Measurements from ENCODE around the gene UNC13B. TPM values are rescaled to one million over a fixed set of nuclear protein-coding genes. Genes with fewer than 3 reads are reported as not detected.

The UNC13B gene
- total and polyA plus RNA-seq, 4 donors: 8.0 to 33.7 (median 30.3) TPM

DNA sequence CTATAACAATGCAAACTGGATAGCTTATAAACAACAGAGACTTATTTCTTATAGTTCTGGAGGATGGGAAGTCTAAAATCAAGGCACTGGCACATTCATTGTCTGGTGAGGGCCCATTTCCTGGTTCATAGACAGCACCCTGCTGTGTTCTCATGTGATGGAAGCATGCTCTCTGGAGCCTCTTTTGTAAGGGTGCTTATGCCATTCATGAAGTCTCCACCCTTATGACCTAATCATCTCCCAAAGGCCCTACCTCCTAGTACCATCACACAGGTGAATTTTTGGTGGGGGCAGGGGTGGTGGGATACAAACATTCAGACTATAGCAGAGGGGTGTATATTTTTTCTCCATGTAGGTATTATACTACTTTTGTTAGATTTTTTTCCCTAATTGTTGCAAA is 92.4 kb downstream of the UNC13B start:
- ATAC-seq (ENCODE audit: low FRiP score): no peak
- DNase-seq: no peak
- H3K9me3 ChIP-seq (ENCODE audit: control insufficient read depth, low read length): no peaks in the 10 kb centered on the region
- H3K4me3 ChIP-seq (ENCODE audit: low read length in 2 of 2): no peak overlapping the region
- no peaks in the 10 kb centered on the region for H3K27me3 ChIP-seq (ENCODE audit: control insufficient read depth in 1 of 2, insufficient read depth in 2 of 2, low read length in 1 of 2)
- intact Hi-C loops (cut with DNase I): no loop called here
- no peaks in the 10 kb centered on the region for H3K36me3 ChIP-seq (ENCODE audit: control insufficient read depth in 1 of 2, insufficient read depth in 2 of 2, low read length in 1 of 2)
- no peak overlapping the region for H3K27ac ChIP-seq (ENCODE audit: low read depth in 1 of 2, low read length in 2 of 2)
- H3K4me1 ChIP-seq (ENCODE audit: control insufficient read depth in 1 of 2, insufficient read depth in 2 of 2, low read length in 2 of 2): no peaks in the 10 kb centered on the region

DNA sequence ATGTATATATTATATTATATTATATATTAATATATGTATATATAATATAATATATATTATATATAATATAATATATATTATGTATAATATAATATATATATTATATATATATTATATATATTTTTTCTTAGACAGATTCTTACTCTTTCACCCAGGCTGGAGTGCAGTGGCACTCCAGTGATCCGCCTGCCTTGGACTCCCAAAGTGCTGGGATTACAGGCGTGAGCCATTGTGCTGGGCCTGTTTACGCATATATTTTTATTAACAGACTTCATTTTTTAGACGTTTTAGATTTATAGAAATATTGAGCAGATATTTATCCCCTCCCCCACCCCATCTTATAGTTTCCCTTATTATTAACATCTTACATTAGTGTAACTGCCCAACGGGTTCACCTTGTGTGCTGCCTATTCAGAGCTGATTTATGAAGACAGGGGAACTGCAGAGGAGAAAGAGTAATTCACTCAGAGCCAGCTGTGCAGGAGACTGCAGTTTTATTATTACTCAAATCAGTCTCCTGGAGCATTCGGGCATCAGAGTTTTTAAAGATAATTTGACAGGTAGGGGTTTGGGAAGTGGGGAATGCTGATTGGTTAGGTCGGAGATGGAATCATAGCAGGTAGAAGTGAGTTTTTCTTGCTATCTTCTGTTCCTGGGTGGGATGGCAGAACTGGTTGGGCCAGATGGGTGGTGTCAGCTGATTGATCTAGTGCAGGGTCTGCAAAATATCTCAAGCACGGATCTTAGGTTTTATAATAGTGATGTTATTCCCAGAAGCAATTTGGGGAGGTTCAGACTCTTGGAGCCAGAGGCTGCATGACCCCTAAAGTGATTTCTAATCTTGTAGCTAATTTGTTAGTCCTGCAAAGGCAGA is 93.4 kb downstream of the UNC13B start:
- Histone ChIP-seq H3K27ac (ENCODE audit: low read depth in 1 of 2, low read length in 2 of 2) (no peak overlapping the region), H3K27me3 (ENCODE audit: control insufficient read depth in 1 of 2, insufficient read depth in 2 of 2, low read length in 1 of 2) (no peaks in the 10 kb centered on the region), H3K9me3 (ENCODE audit: control insufficient read depth, low read length) (no peaks in the 10 kb centered on the region), H3K4me1 (ENCODE audit: control insufficient read depth in 1 of 2, insufficient read depth in 2 of 2, low read length in 2 of 2) (no peaks in the 10 kb centered on the region), H3K4me3 (ENCODE audit: low read length in 2 of 2) (no peak overlapping the region), H3K36me3 (ENCODE audit: control insufficient read depth in 1 of 2, insufficient read depth in 2 of 2, low read length in 1 of 2) (no peaks in the 10 kb centered on the region)
- ATAC-seq (ENCODE audit: low FRiP score) (no peak), DNase-seq (no peak)
- 74 to 79% methylated on average over 8 of the region's 8 CpGs for WGBS, 2 donors
- intact Hi-C loops (cut with DNase I): loop anchor here in 1 of 2 donors (5.0 kb wide), 2 partner anchors 138 to 217 kb away; partner anchors contain the start of gene ATOSB

DNA sequence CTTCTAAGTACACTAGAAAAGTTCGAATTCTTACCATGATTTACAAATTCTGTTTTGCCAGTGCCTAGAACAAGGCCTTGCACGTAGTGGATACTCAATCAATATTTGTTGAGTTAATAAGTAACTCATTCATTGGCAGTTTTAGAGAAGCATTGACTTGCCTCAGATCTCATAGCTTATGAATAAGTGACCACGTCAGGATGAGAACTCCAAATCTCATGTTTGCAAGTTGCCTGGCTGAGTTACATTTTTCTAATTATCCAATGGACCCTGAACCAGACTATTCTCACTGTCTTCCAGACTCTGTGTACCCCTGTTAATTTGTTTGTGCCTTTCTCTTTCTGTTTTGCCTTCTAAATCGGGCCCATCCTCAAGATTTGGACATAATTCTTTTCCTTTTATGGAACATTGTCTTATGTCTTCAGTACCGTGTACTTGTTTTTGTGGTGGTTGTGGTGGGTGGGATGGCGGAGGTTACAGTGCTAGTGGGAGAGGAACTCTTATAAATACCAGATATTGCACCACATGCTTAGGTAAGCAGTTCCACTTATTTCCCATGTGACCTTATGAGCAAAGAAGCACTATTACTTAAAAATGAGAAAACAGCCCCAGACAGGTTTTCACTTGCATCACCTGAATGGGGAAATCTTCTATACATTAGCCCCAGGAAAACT is 96.3 kb downstream of the UNC13B start:
- H3K27ac ChIP-seq (ENCODE audit: low read depth in 1 of 2, low read length in 2 of 2): no peak overlapping the region
- H3K27me3 ChIP-seq (ENCODE audit: control insufficient read depth in 1 of 2, insufficient read depth in 2 of 2, low read length in 1 of 2): no peaks in the 10 kb centered on the region
- intact Hi-C loops (cut with DNase I): loop anchor here (2.0 to 5.0 kb wide), 3 partner anchors 141 to 214 kb away; partner anchors contain the start of gene ATOSB (in 1 of the 2)
- no peak overlapping the region for H3K4me3 ChIP-seq (ENCODE audit: low read length in 2 of 2)
- DNase-seq: no peak
- 87 to 90% methylated on average over 6 of the region's 6 CpGs for WGBS, 2 donors
- ATAC-seq (ENCODE audit: low FRiP score): no peak
- H3K9me3 ChIP-seq (ENCODE audit: control insufficient read depth, low read length): no peaks in the 10 kb centered on the region
- no peaks in the 10 kb centered on the region for H3K4me1 ChIP-seq (ENCODE audit: control insufficient read depth in 1 of 2, insufficient read depth in 2 of 2, low read length in 2 of 2)
- no peaks in the 10 kb centered on the region for H3K36me3 ChIP-seq (ENCODE audit: control insufficient read depth in 1 of 2, insufficient read depth in 2 of 2, low read length in 1 of 2)

DNA sequence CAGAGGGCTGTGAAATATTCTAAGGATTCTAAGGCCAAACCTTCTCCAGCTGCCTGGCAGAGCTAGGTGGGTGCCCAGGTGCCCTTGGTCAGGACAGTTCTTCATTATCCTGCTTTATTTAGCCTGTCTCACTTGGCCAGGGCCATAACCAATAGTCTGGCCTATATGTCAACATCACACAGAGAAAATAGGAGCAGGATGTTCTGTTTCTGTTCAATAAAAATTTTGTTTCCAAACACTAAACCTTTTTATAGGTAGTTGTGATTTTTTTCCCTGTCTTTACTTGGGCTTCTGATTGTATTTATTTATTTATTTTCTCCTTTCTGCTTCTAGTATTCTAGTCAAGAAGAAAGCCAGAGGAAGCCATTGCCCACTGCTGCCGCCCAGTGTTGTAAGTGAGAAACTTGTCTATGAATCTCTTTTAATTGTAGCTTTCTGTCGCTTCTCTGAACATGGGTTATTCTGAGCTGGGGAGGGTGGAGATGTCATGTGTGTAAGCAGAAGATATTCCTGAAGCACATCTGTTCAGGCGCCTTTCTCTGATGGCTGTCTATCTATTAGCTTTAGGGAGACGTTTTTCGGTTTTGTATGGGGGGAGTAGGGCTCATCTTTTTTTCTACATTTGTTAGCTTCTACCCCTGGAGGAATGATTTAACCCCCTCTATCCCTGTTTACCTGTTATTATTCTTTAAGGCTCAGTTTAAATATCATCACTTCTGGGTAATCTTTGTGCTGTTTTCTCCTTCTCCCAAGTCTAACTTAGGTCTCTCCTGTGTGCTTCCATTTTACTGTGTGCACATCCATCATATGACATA is 97.1 kb downstream of the UNC13B start:
- no peaks in the 10 kb centered on the region for H3K9me3 ChIP-seq (ENCODE audit: control insufficient read depth, low read length)
- H3K27me3 ChIP-seq (ENCODE audit: control insufficient read depth in 1 of 2, insufficient read depth in 2 of 2, low read length in 1 of 2): no peaks in the 10 kb centered on the region
- ATAC-seq (ENCODE audit: low FRiP score): peak; percentile 73
- intact Hi-C loops (cut with DNase I): loop anchor here (2.0 to 5.0 kb wide), 3 partner anchors 142 to 213 kb away; partner anchors contain the start of gene ATOSB (in 1 of the 2)
- no peak overlapping the region for H3K27ac ChIP-seq (ENCODE audit: low read depth in 1 of 2, low read length in 2 of 2)
- no peak overlapping the region for H3K4me3 ChIP-seq (ENCODE audit: low read length in 2 of 2)
- WGBS, 2 donors: 13 to 17% methylated on average over 5 of the region's 5 CpGs
- peak; percentile 77 to 79 for DNase-seq
- no peaks in the 10 kb centered on the region for H3K36me3 ChIP-seq (ENCODE audit: control insufficient read depth in 1 of 2, insufficient read depth in 2 of 2, low read length in 1 of 2)
- H3K4me1 ChIP-seq (ENCODE audit: control insufficient read depth in 1 of 2, insufficient read depth in 2 of 2, low read length in 2 of 2): no peaks in the 10 kb centered on the region

DNA sequence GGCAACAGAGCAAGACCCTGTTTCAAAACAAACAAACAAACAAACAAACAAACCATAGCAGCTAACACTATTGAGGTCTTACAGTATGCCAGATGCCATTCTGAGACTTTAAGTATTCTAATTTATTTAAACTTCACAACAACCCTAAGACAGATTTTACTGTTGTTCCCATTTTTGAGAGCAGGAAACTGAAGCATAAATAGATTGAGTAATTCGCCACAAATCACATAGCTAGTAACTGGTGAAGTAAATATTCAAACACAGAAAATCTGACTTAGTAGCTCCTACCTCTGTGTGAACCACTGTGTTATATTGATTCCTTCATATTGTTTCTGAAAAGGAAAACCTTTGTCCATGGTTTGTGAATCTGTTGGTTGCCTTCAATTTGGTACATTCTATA is 98.4 kb downstream of the UNC13B start:
- no peaks in the 10 kb centered on the region for H3K4me1 ChIP-seq (ENCODE audit: control insufficient read depth in 1 of 2, insufficient read depth in 2 of 2, low read length in 2 of 2)
- 88 to 91% methylated on average over 1 of the region's 1 CpG for WGBS, 2 donors
- H3K9me3 ChIP-seq (ENCODE audit: control insufficient read depth, low read length): no peaks in the 10 kb centered on the region
- no peak for ATAC-seq (ENCODE audit: low FRiP score)
- no peaks in the 10 kb centered on the region for H3K36me3 ChIP-seq (ENCODE audit: control insufficient read depth in 1 of 2, insufficient read depth in 2 of 2, low read length in 1 of 2)
- H3K27ac ChIP-seq (ENCODE audit: low read depth in 1 of 2, low read length in 2 of 2): no peak overlapping the region
- DNase-seq: no peak
- H3K27me3 ChIP-seq (ENCODE audit: control insufficient read depth in 1 of 2, insufficient read depth in 2 of 2, low read length in 1 of 2): no peaks in the 10 kb centered on the region
- H3K4me3 ChIP-seq (ENCODE audit: low read length in 2 of 2): no peak overlapping the region
- intact Hi-C loops (cut with DNase I): no loop called here

DNA sequence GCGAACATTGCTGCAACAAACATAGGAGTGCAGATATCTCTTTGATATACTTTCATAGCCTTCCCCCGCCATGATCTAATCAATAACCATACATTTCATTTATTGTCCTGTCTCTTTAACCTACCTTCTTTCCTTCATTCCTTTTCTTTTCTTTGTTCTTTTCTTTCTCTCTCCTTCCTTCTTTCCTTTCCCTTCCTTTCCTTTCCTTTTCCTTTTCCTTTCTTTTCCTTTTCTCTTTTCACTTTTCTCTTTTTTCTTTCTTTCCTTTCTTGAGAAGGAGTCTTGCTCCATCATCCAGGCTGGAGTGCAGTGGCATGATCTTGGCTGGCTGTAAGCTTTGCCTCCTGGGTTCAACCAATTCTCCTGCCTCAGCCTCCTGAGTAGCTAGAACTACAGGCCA is 100.3 kb downstream of the UNC13B start:
- ATAC-seq (ENCODE audit: low FRiP score) (no peak), DNase-seq (no peak)
- Histone ChIP-seq H3K36me3 (ENCODE audit: control insufficient read depth in 1 of 2, insufficient read depth in 2 of 2, low read length in 1 of 2) (no peaks in the 10 kb centered on the region), H3K9me3 (ENCODE audit: control insufficient read depth, low read length) (no peaks in the 10 kb centered on the region), H3K4me1 (ENCODE audit: control insufficient read depth in 1 of 2, insufficient read depth in 2 of 2, low read length in 2 of 2) (no peaks in the 10 kb centered on the region), H3K27ac (ENCODE audit: low read depth in 1 of 2, low read length in 2 of 2) (no peak overlapping the region), H3K27me3 (ENCODE audit: control insufficient read depth in 1 of 2, insufficient read depth in 2 of 2, low read length in 1 of 2) (no peaks in the 10 kb centered on the region), H3K4me3 (ENCODE audit: low read length in 2 of 2) (no peak overlapping the region)
- intact Hi-C loops (cut with DNase I): no loop called here
- 95% methylated on average over 2 of the region's 2 CpGs for WGBS, 2 donors

DNA sequence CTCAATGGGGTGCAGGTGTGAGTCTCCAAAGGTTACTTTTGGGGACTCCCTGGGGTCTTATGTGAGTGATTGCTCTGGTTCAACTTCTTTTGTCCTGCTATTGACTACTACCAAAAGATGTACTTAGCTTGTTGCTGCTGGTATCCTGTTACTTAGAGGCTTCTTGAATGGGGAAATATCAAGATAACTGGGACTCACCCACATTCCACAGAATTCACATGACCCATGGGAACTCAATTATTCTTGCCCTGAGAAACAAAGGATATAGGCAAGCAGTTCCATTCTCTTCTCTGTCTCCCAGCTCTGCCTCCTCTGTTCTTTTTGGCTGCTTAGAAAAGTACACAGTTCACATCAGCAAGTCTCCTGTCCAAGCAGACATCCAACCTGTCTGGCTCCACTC is 105.9 kb downstream of the UNC13B start:
- Histone ChIP-seq H3K4me3 (ENCODE audit: low read length in 2 of 2) (no peak overlapping the region), H3K27me3 (ENCODE audit: control insufficient read depth in 1 of 2, insufficient read depth in 2 of 2, low read length in 1 of 2) (no peaks in the 10 kb centered on the region), H3K27ac (ENCODE audit: low read depth in 1 of 2, low read length in 2 of 2) (no peak overlapping the region), H3K36me3 (ENCODE audit: control insufficient read depth in 1 of 2, insufficient read depth in 2 of 2, low read length in 1 of 2) (no peaks in the 10 kb centered on the region), H3K4me1 (ENCODE audit: control insufficient read depth in 1 of 2, insufficient read depth in 2 of 2, low read length in 2 of 2) (peaks cover 0 to 3% of the 10 kb centered on the region in 2 donors), H3K9me3 (ENCODE audit: control insufficient read depth, low read length) (no peaks in the 10 kb centered on the region)
- intact Hi-C loops (cut with DNase I): no loop called here
- DNase-seq: no peak
- no peak for ATAC-seq (ENCODE audit: low FRiP score)

DNA sequence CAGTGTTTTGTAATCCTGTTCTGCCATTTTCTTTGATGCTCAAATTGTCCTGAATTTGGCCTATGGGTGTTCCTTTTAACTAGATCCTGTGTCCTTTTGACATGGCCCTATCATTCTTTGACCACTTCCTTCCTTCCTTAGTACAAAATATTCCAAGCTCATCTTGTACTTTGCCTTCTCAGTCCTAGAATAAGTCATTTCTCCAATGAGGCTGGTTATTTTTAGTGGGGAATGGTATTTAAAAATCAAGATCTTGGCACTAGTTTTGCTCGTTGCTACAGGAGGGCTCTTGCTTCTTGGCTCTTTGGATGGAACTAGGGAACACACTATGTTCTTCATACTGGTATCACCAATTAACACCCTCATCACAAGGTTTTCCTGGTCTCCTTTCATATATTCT is 108.1 kb downstream of the UNC13B start:
- WGBS, 2 donors: 4 to 6% methylated on average over 1 of the region's 1 CpG
- no peak for ATAC-seq (ENCODE audit: low FRiP score)
- H3K27ac ChIP-seq (ENCODE audit: low read depth in 1 of 2, low read length in 2 of 2): no peak overlapping the region

More for the DNA sequence above, 108.1 kb downstream of the UNC13B start:
- no peak for DNase-seq
- intact Hi-C loops (cut with DNase I): loop anchor here in 1 of 2 donors (10.0 kb wide), 1 partner anchor 205 kb away; no protein-coding TSS in a partner anchor
- peaks cover 0 to 3% of the 10 kb centered on the region in 2 donors for H3K4me1 ChIP-seq (ENCODE audit: control insufficient read depth in 1 of 2, insufficient read depth in 2 of 2, low read length in 2 of 2)
- no peaks in the 10 kb centered on the region for H3K27me3 ChIP-seq (ENCODE audit: control insufficient read depth in 1 of 2, insufficient read depth in 2 of 2, low read length in 1 of 2)
- H3K36me3 ChIP-seq (ENCODE audit: control insufficient read depth in 1 of 2, insufficient read depth in 2 of 2, low read length in 1 of 2): no peaks in the 10 kb centered on the region
- H3K9me3 ChIP-seq (ENCODE audit: control insufficient read depth, low read length): no peaks in the 10 kb centered on the region
- no peak overlapping the region for H3K4me3 ChIP-seq (ENCODE audit: low read length in 2 of 2)

Data from aorta (tissue), 5 donors.